Neural progenitor cell (in vitro differentiated cells): Measurements from ENCODE around the gene BRD1. TPM values are rescaled to one million over a fixed set of nuclear protein-coding genes. Genes with fewer than 3 reads are reported as not detected.

Experiments used
- DNase-seq: peaks from one replicate; pipeline ENCODE4 v3.0.0-alpha.2; 2016; ENCODE audit warnings: low spot score
- H2AFZ ChIP-seq: fragments of 200-600 bp; sonication (generic); replicated peaks from 2 replicates; pipeline ENCODE4 v1.6.1; 2016; ENCODE audit warnings: antibody characterized with exemption
- H3F3A ChIP-seq: fragments of 200-600 bp; sonication (generic); 2 replicates; pipeline ENCODE4 v1.6.1; 2016; ENCODE audit warnings: antibody characterized with exemption, low read depth
- H3K27ac ChIP-seq: fragments of 200-600 bp; sonication (generic); 2 replicates; pipeline ENCODE4 v1.5.1; 2016; ENCODE audit warnings: mild to moderate bottlenecking
- H3K27me3 ChIP-seq: fragments of 200-600 bp; sonication (generic); 2 replicates; pipeline ENCODE4 v1.6.1; 2016; ENCODE audit warnings: mild to moderate bottlenecking, moderate library complexity
- H3K36me3 ChIP-seq: fragments of 200-600 bp; sonication (generic); 2 replicates; pipeline ENCODE4 v1.5.1; 2016
- H3K4me1 ChIP-seq: fragments of 200-600 bp; sonication (generic); 2 replicates; pipeline ENCODE4 v1.6.1; 2016; ENCODE audit warnings: mixed run types
- H3K4me2 ChIP-seq: fragments of 200-600 bp; sonication (generic); 2 replicates; pipeline ENCODE4 v1.6.1; 2016
- H3K4me3 ChIP-seq: fragments of 200-600 bp; sonication (generic); 2 replicates; pipeline ENCODE4 v1.5.1; 2016
- H3K79me2 ChIP-seq: fragments of 200-600 bp; sonication (generic); 2 replicates; pipeline ENCODE4 v1.6.1; 2016; ENCODE audit warnings: low read depth
- H3K9ac ChIP-seq: fragments of 200-600 bp; sonication (generic); 2 replicates; pipeline ENCODE4 v1.6.1; 2016
- H3K9me3 ChIP-seq: fragments of 200-600 bp; sonication (generic); 2 replicates; pipeline ENCODE4 v1.5.1; 2016; ENCODE audit warnings: low read depth
- H4K20me1 ChIP-seq: fragments of 200-600 bp; sonication (generic); 2 replicates; pipeline ENCODE4 v1.6.1; 2016; ENCODE audit warnings: low read depth
- H3K27ac Mint-ChIP-seq: 3 replicates; pipeline ENCODE4 v1.8.0; 2021; ENCODE audit warnings: mixed read lengths
- H3K27me3 Mint-ChIP-seq: 2 replicates; pipeline ENCODE4 v1.8.0; 2022; ENCODE audit warnings: low read depth, mild to moderate bottlenecking, inconsistent platforms, moderate library complexity, mixed read lengths; ENCODE audit not compliant: insufficient read depth
- H3K36me3 Mint-ChIP-seq: 3 replicates; pipeline ENCODE4 v1.8.0; 2021; ENCODE audit warnings: mixed read lengths
- H3K4me1 Mint-ChIP-seq: 3 replicates; pipeline ENCODE4 v1.8.0; 2021; ENCODE audit warnings: mixed read lengths
- H3K4me3 Mint-ChIP-seq: 3 replicates; pipeline ENCODE4 v1.8.0; 2021; ENCODE audit warnings: mild to moderate bottlenecking, moderate library complexity, mixed read lengths
- H3K9me3 Mint-ChIP-seq: 3 replicates; pipeline ENCODE4 v1.8.0; 2020; ENCODE audit warnings: mixed read lengths
- CTCF ChIP-seq: fragments of 200-600 bp; sonication (generic); IDR thresholded peaks from 2 replicates; pipeline ENCODE4 v1.5.1; 2017; ENCODE audit warnings: antibody characterized with exemption, mild to moderate bottlenecking
- EZH2 ChIP-seq: fragments of 200-600 bp; sonication (generic); IDR thresholded peaks from 2 replicates; pipeline ENCODE4 v1.6.1; 2017; ENCODE audit warnings: antibody characterized with exemption, mild to moderate bottlenecking, moderate library complexity
- EZH2phosphoT487 ChIP-seq: fragments of 200-600 bp; sonication (generic); IDR thresholded peaks from 2 replicates; pipeline ENCODE4 v1.6.1; 2017; ENCODE audit warnings: antibody characterized with exemption
- total RNA-seq: library from RNA; depleted of rRNA; stranded (reverse); fragments of >200 nt; gene quantifications from 2 replicates; pipeline ENCODE4 v1.2.3, GENCODE V29; 2015; ENCODE audit warnings: low replicate concordance

The BRD1 gene
- total RNA-seq, 1 donor from 2014 or later = 31.2 TPM

GRCh38 chr22:49728570-49729271 lies 99.0 kb downstream of the BRD1 start:
- no peaks in the 10 kb centered on the region for H3K4me1 ChIP-seq
- Mint-ChIP-seq H3K36me3 (no peaks in the 10 kb centered on the region), H3K27ac (no peak overlapping the region), H3K4me3 (no peak overlapping the region), H3K27me3 (peaks cover 16% of the 10 kb centered on the region), H3K4me1 (no peaks in the 10 kb centered on the region), H3K9me3 (peaks cover 7% of the 10 kb centered on the region)
- H3K4me2 ChIP-seq = no peak overlapping the region
- H3K27me3 ChIP-seq = peaks cover 47% of the 10 kb centered on the region
- H3K79me2 ChIP-seq = no peaks in the 10 kb centered on the region
- peaks cover 5% of the 10 kb centered on the region for H4K20me1 ChIP-seq
- no peak overlapping the region for H3K9ac ChIP-seq
- H2AFZ ChIP-seq = no peak overlapping the region
- TF ChIP-seq CTCF (no peak), EZH2phosphoT487 (no peak), EZH2 (no peak)
- DNase-seq = no peak
- H3K4me3 ChIP-seq = no peak overlapping the region
- no peaks in the 10 kb centered on the region for H3F3A ChIP-seq
- no peaks in the 10 kb centered on the region for H3K36me3 ChIP-seq
- no peaks in the 10 kb centered on the region for H3K9me3 ChIP-seq
- H3K27ac ChIP-seq = no peak overlapping the region

GRCh38 chr22:49727881-49728569 lies 99.6 kb downstream of the BRD1 start:
- H3K9ac ChIP-seq = no peak overlapping the region
- Mint-ChIP-seq H3K27me3 (peaks cover 15% of the 10 kb centered on the region), H3K9me3 (peaks cover 1% of the 10 kb centered on the region), H3K4me1 (no peaks in the 10 kb centered on the region), H3K27ac (no peak overlapping the region), H3K4me3 (no peak overlapping the region), H3K36me3 (no peaks in the 10 kb centered on the region)
- H3K4me3 ChIP-seq = no peak overlapping the region
- H3K36me3 ChIP-seq = no peaks in the 10 kb centered on the region
- H3K79me2 ChIP-seq = no peaks in the 10 kb centered on the region
- H3K27me3 ChIP-seq = peaks cover 54% of the 10 kb centered on the region
- H3K27ac ChIP-seq = no peak overlapping the region
- no peak for TF ChIP-seq EZH2
- no peak for TF ChIP-seq CTCF
- no peak for TF ChIP-seq EZH2phosphoT487
- no peak overlapping the region for H2AFZ ChIP-seq
- H3K4me1 ChIP-seq = no peaks in the 10 kb centered on the region
- no peak for DNase-seq
- no peak overlapping the region for H3K4me2 ChIP-seq
- H3K9me3 ChIP-seq = no peaks in the 10 kb centered on the region
- no peaks in the 10 kb centered on the region for H3F3A ChIP-seq
- H4K20me1 ChIP-seq = peaks cover 5% of the 10 kb centered on the region

GRCh38 chr22:49727191-49727880 lies 100.3 kb downstream of the BRD1 start:
- Mint-ChIP-seq H3K4me3 (no peak overlapping the region), H3K4me1 (no peaks in the 10 kb centered on the region), H3K27ac (no peak overlapping the region), H3K9me3 (no peaks in the 10 kb centered on the region), H3K36me3 (no peaks in the 10 kb centered on the region), H3K27me3 (peaks cover 17% of the 10 kb centered on the region)
- Histone ChIP-seq H2AFZ (no peak overlapping the region), H3K36me3 (no peaks in the 10 kb centered on the region), H3K4me1 (no peaks in the 10 kb centered on the region), H3K9ac (no peak overlapping the region), H3K27ac (no peak overlapping the region), H3K27me3 (peaks cover 61% of the 10 kb centered on the region), H4K20me1 (peaks cover 5% of the 10 kb centered on the region), H3K4me2 (no peak overlapping the region), H3K9me3 (no peaks in the 10 kb centered on the region), H3K79me2 (no peaks in the 10 kb centered on the region), H3K4me3 (no peak overlapping the region), H3F3A (no peaks in the 10 kb centered on the region)
- TF ChIP-seq EZH2 (no peak), CTCF (no peak), EZH2phosphoT487 (no peak)
- no peak for DNase-seq
